Liver (tissue), 3 donors: ENCODE data around the gene DDI1.

Experiments used
- CTCF ChIP-seq: fragments of 150-350 bp; IDR thresholded peaks from 2 replicates; pipeline ENCODE4 v1.5.1; 2017; ENCODE audit warnings: improper control_type of control experiment, low read depth, low read length; ENCODE audit not compliant: missing input control
- GABPA ChIP-seq, 2 donors: IDR thresholded peaks in 1 of 2; conservative IDR thresholded peaks in 1 of 2; 2 replicates each; pipeline ENCODE4 v1.6.1; 2016; ENCODE audit warnings: antibody characterized with exemption in 2 of 2, mild to moderate bottlenecking in 1 of 2, moderate library complexity in 1 of 2
- HNF4A ChIP-seq, 2 donors: conservative IDR thresholded peaks; 2 replicates each; pipeline ENCODE4 v1.6.1; 2016; ENCODE audit warnings: antibody characterized with exemption in 2 of 2, mild to moderate bottlenecking in 2 of 2
- JUND ChIP-seq, 2 donors: IDR thresholded peaks; 2 replicates each; pipeline ENCODE4 v1.6.1; 2016; ENCODE audit warnings: antibody characterized with exemption in 2 of 2
- MAX ChIP-seq: IDR thresholded peaks from 2 replicates; pipeline ENCODE4 v1.6.1; 2016; ENCODE audit warnings: antibody characterized with exemption
- REST ChIP-seq: IDR thresholded peaks from 2 replicates; pipeline ENCODE4 v1.6.1; 2016; ENCODE audit warnings: antibody characterized with exemption, mild to moderate bottlenecking
- SP1 ChIP-seq: IDR thresholded peaks from 2 replicates; pipeline ENCODE4 v1.6.1; 2018; ENCODE audit warnings: antibody characterized with exemption, mild to moderate bottlenecking
- TAF1 ChIP-seq: conservative IDR thresholded peaks from 2 replicates; pipeline ENCODE4 v1.6.1; 2016; ENCODE audit warnings: antibody characterized with exemption, mild to moderate bottlenecking
- donor health status: healthy.
- donor health status: healthy.

GRCh38 chr11:104058680-104059079 is 22.2 kb downstream of the DDI1 start:
- TF ChIP-seq REST (no peak), MAX (no peak), CTCF (no peak), GABPA (IDR thresholded peaks at IDR 0.05 in 1 of 2, conservative IDR thresholded peaks at IDR 0.05 in 1 of 2) (no peak), HNF4A (conservative IDR thresholded peaks at IDR 0.05) (no peak), TAF1 (no peak), JUND (IDR thresholded peaks at IDR 0.05) (no peak), SP1 (no peak)
